Mesendoderm (in vitro differentiated cells): ENCODE data around the gene RXRA.

Experiments
- DNase-seq: peaks from one replicate; pipeline ENCODE4 v3.0.0; 2013
- H2AK5ac ChIP-seq: 2 replicates; pipeline ENCODE4 v1.6.1; 2013; ENCODE audit warnings: low read length, inconsistent platforms
- H2BK120ac ChIP-seq: 2 replicates; pipeline ENCODE4 v1.6.1; 2013; ENCODE audit warnings: low read depth, mild to moderate bottlenecking, low read length, moderate library complexity, mixed read lengths
- H2BK15ac ChIP-seq: replicated peaks from 2 replicates; pipeline ENCODE4 v1.6.1; 2013; ENCODE audit warnings: low read depth, mild to moderate bottlenecking, moderate library complexity
- H2BK5ac ChIP-seq: 2 replicates; pipeline ENCODE4 v1.6.1; 2013; ENCODE audit warnings: low read length, inconsistent platforms
- H3K18ac ChIP-seq: 2 replicates; pipeline ENCODE4 v1.6.1; 2013; ENCODE audit warnings: mild to moderate bottlenecking, low read length, mixed read lengths
- H3K23ac ChIP-seq: one replicate; pipeline ENCODE4 v1.6.1; 2013; ENCODE audit warnings: low read length
- H3K27ac ChIP-seq: 2 replicates; pipeline ENCODE4 v1.5.1; 2013; ENCODE audit warnings: low read depth, mild to moderate bottlenecking, inconsistent platforms, low read length, moderate library complexity
- H3K27me3 ChIP-seq: 2 replicates; pipeline ENCODE4 v1.6.1; 2013; ENCODE audit warnings: low read length, control low read depth, mild to moderate bottlenecking, inconsistent platforms; ENCODE audit not compliant: insufficient read depth, poor library complexity
- H3K36me3 ChIP-seq: 2 replicates; pipeline ENCODE4 v1.6.1; 2013; ENCODE audit warnings: low read length, inconsistent platforms; ENCODE audit not compliant: control insufficient read depth, insufficient read depth
- H3K4ac ChIP-seq: one replicate; pipeline ENCODE4 v1.6.1; 2013; ENCODE audit warnings: low read depth, mild to moderate bottlenecking, low read length, moderate library complexity
- H3K4me1 ChIP-seq: 2 replicates; pipeline ENCODE4 v1.6.1; 2013; ENCODE audit warnings: low read depth, low read length, inconsistent platforms; ENCODE audit not compliant: control insufficient read depth
- H3K4me2 ChIP-seq: 2 replicates; pipeline ENCODE4 v1.6.1; 2013; ENCODE audit warnings: low read length
- H3K4me3 ChIP-seq: 2 replicates; pipeline ENCODE4 v1.5.1; 2013; ENCODE audit warnings: mild to moderate bottlenecking, low read length
- H3K56ac ChIP-seq: one replicate; pipeline ENCODE4 v1.6.1; 2013; ENCODE audit warnings: low read length
- H3K79me1 ChIP-seq: 2 replicates; pipeline ENCODE4 v1.6.1; 2013; ENCODE audit warnings: low read length, inconsistent platforms
- H3K79me2 ChIP-seq: 2 replicates; pipeline ENCODE4 v1.6.1; 2013; ENCODE audit warnings: mild to moderate bottlenecking, low read length; ENCODE audit not compliant: control insufficient read depth, insufficient read depth
- H3K9ac ChIP-seq: 2 replicates; pipeline ENCODE4 v1.6.1; 2013; ENCODE audit warnings: low read length, inconsistent platforms
- H4K5ac ChIP-seq: one replicate; pipeline ENCODE4 v1.6.1; 2013; ENCODE audit warnings: low read length
- H4K8ac ChIP-seq: one replicate; pipeline ENCODE4 v1.6.1; 2013; ENCODE audit warnings: low read depth, mild to moderate bottlenecking, control low read depth, low read length, moderate library complexity
- WGBS: extraction: QIAGEN DNeasy Blood & Tissue Kit; methylation state at CpG from one replicate; pipeline ENCODE4 v1.1.7; 2013; ENCODE audit warnings: low lambda C conversion rate, missing lambda C conversion rate; ENCODE audit not compliant: insufficient coverage; ENCODE audit errors: extremely low coverage; 5-methylcytosine and 5-hydroxymethylcytosine counted together

RXRA gene

GRCh38 chr9:134341929-134342745, 15.9 kb downstream of the RXRA start:
- no peak overlapping the region for H2BK5ac ChIP-seq
- DNase-seq: no peak
- no peak overlapping the region for H3K27ac ChIP-seq
- H3K18ac ChIP-seq: no peak overlapping the region
- no peak overlapping the region for H3K23ac ChIP-seq
- no peaks in the 10 kb centered on the region for H3K4me1 ChIP-seq
- H3K4me2 ChIP-seq: no peak overlapping the region
- no peak overlapping the region for H4K5ac ChIP-seq
- H3K79me1 ChIP-seq: peaks cover 34% of the 10 kb centered on the region
- H4K8ac ChIP-seq: no peak overlapping the region
- H3K27me3 ChIP-seq: no peaks in the 10 kb centered on the region
- H3K56ac ChIP-seq: no peak overlapping the region
- H3K36me3 ChIP-seq: no peaks in the 10 kb centered on the region
- no peak overlapping the region for H2AK5ac ChIP-seq
- no peak overlapping the region for H3K4me3 ChIP-seq
- WGBS: no CpG with 5 or more reads among the region's 19 CpGs
- H3K79me2 ChIP-seq: peaks cover 35% of the 10 kb centered on the region
- no peak overlapping the region for H3K9ac ChIP-seq
- H3K4ac ChIP-seq: no peak overlapping the region
- no peak overlapping the region for H2BK120ac ChIP-seq
- no peak overlapping the region for H2BK15ac ChIP-seq

GRCh38 chr9:134342746-134343115, 16.5 kb downstream of the RXRA start:
- Histone ChIP-seq H4K5ac (no peak overlapping the region), H2AK5ac (no peak overlapping the region), H3K36me3 (no peaks in the 10 kb centered on the region), H3K4me1 (no peaks in the 10 kb centered on the region), H2BK15ac (no peak overlapping the region), H3K27me3 (no peaks in the 10 kb centered on the region), H3K18ac (no peak overlapping the region), H3K23ac (no peak overlapping the region), H3K79me1 (peaks cover 34% of the 10 kb centered on the region), H3K27ac (no peak overlapping the region), H2BK5ac (no peak overlapping the region), H3K56ac (no peak overlapping the region), H2BK120ac (no peak overlapping the region), H3K4me3 (no peak overlapping the region), H3K79me2 (peaks cover 33% of the 10 kb centered on the region), H3K4ac (no peak overlapping the region), H3K4me2 (no peak overlapping the region), H4K8ac (no peak overlapping the region), H3K9ac (no peak overlapping the region)
- DNase-seq: no peak
- no CpG with 5 or more reads among the region's 7 CpGs for WGBS

DNA sequence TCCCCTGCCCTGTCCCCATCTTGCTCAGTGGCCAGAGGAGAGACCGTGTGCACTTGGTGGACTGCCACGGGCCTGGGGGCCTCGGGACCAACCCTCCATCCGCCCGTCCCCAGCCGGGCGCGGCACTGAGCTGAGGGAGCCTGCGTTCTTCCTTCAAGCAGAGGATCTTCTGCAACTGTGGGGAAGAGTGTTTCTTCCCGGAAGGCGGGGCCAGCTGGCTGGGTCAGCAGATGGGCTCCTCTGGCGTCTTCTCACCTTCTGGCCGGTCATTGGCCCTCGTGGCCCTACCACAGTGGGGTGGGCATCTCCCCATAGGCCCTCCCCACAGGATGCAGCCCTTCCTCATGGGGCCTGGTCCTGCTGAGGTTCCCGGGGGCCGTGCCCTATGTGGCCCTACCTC, 17.4 kb downstream of the RXRA start:
- Histone ChIP-seq H3K18ac (no peak overlapping the region), H2BK15ac (no peak overlapping the region), H3K4me2 (no peak overlapping the region), H3K27me3 (no peaks in the 10 kb centered on the region), H3K36me3 (no peaks in the 10 kb centered on the region), H2BK120ac (no peak overlapping the region), H3K23ac (no peak overlapping the region), H3K79me2 (peaks cover 33% of the 10 kb centered on the region), H2AK5ac (no peak overlapping the region), H3K4me3 (no peak overlapping the region), H3K9ac (no peak overlapping the region), H3K27ac (no peak overlapping the region), H4K8ac (no peak overlapping the region), H2BK5ac (no peak overlapping the region), H3K4ac (no peak overlapping the region), H3K79me1 (peaks cover 39% of the 10 kb centered on the region), H4K5ac (no peak overlapping the region), H3K56ac (no peak overlapping the region), H3K4me1 (no peaks in the 10 kb centered on the region)
- no CpG with 5 or more reads among the region's 16 CpGs for WGBS
- no peak for DNase-seq

DNA sequence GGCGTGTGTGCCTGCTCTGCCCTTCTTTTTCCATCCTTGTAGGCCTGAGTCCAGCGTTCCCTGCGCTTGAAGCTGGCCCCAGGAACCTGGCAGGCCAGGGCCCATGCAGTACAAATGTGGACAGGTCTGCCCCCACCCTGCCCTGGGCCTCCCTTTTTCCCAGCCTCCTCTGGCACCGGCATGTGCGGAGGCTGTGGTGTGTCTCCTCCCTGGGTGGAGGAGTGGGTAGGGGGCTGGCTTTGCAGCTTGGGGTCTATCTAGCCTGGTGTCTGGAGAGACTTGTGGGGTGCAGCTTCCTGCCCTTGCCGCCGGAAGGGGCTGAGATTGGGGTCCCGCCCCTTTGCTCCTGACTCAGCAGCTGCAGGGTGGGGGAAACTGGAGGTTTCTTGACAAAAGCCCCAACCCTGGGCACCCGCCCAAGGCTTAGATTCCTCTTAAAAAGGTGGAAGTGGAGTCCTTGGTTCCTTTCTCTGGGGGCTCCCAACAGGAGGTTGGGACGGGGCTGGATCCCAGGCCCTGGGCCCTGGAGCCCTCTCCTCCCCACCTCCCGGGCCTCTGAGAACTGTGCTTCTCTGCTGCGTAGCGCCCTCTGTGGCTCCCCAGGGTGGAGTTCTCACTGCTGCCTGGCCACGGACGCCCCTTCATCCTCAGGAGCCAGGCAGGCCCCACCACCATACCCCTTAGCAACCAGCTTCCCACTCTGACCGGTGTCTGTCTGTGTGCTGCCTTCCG, 18.0 kb downstream of the RXRA start:
- no peak overlapping the region for H2AK5ac ChIP-seq
- H3K23ac ChIP-seq: peak overlapping the region; percentile 89
- no peak overlapping the region for H4K8ac ChIP-seq
- no peak overlapping the region for H3K9ac ChIP-seq
- no peaks in the 10 kb centered on the region for H3K27me3 ChIP-seq
- no peak overlapping the region for H3K56ac ChIP-seq
- H3K4me3 ChIP-seq: no peak overlapping the region
- peaks cover 36% of the 10 kb centered on the region for H3K79me2 ChIP-seq
- no peak overlapping the region for H2BK15ac ChIP-seq
- no peak overlapping the region for H4K5ac ChIP-seq
- no peak overlapping the region for H3K18ac ChIP-seq
- no peak overlapping the region for H3K4ac ChIP-seq
- no peaks in the 10 kb centered on the region for H3K4me1 ChIP-seq
- no CpG with 5 or more reads among the region's 17 CpGs for WGBS
- H2BK5ac ChIP-seq: no peak overlapping the region
- no peak overlapping the region for H3K4me2 ChIP-seq
- no peak overlapping the region for H3K27ac ChIP-seq
- H3K36me3 ChIP-seq: no peaks in the 10 kb centered on the region
- H3K79me1 ChIP-seq: peaks cover 41% of the 10 kb centered on the region
- DNase-seq: no peak
- H2BK120ac ChIP-seq: no peak overlapping the region

DNA sequence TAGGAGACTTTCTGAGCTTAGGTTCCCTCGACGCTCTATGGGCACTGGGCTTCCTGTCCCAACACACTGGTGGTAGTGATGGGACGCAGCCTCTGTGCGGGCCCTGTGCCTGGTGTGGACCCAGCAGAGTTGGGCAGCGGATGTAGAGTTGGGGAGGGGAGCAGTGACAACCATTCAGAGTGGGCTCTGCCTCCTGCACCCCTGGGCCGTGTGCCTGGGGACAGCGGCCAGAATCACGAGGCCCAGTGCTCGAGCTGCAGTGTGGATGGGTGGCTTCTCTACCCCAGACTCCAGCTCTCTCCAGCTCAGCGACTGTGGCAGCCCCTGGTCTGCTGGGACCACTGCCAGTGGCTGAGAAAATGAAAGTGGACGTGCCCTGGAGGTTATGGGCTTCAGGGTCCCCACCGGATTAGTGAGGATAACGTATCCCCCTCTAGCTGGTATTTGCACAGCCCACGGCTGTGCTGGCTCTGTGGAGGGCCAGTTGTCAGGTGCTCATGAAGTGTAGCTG, 18.6 kb downstream of the RXRA start:
- Histone ChIP-seq H2BK5ac (no peak overlapping the region), H2AK5ac (no peak overlapping the region), H3K4ac (no peak overlapping the region), H3K23ac (no peak overlapping the region), H3K56ac (no peak overlapping the region), H3K9ac (no peak overlapping the region), H4K5ac (no peak overlapping the region), H4K8ac (no peak overlapping the region), H2BK120ac (no peak overlapping the region), H3K4me2 (no peak overlapping the region), H2BK15ac (no peak overlapping the region), H3K36me3 (no peaks in the 10 kb centered on the region), H3K4me3 (no peak overlapping the region), H3K4me1 (no peaks in the 10 kb centered on the region), H3K27ac (no peak overlapping the region), H3K18ac (no peak overlapping the region), H3K79me2 (peaks cover 32% of the 10 kb centered on the region), H3K79me1 (peaks cover 37% of the 10 kb centered on the region), H3K27me3 (no peaks in the 10 kb centered on the region)
- no CpG with 5 or more reads among the region's 14 CpGs for WGBS
- DNase-seq: no peak
